IMR-90 (cell line): ENCODE results near the gene NDUFB2.

Source experiments
- CEBPB ChIP-seq: IDR thresholded peaks from 2 replicates; pipeline ENCODE4 v1.6.1; 2012; ENCODE audit warnings: low read depth, low read length, improper control_type of control experiment
- CTCF ChIP-seq: conservative IDR thresholded peaks from 2 replicates; pipeline ENCODE4 v1.5.1; 2012; ENCODE audit warnings: mild to moderate bottlenecking, low read depth, low read length, improper control_type of control experiment
- POLR2A ChIP-seq: IDR thresholded peaks from 2 replicates; pipeline ENCODE4 v1.6.1; 2012; ENCODE audit warnings: mild to moderate bottlenecking, low read depth, low read length

- TF ChIP-seq CTCF = no peak
- TF ChIP-seq POLR2A = no peak
- TF ChIP-seq CEBPB = no peak
Observed at GRCh38 chr7:140676306-140676705, 20.2 kb upstream of the NDUFB2 start.
